ENCODE results near the gene TROAP. TPM values are rescaled to one million over a fixed set of nuclear protein-coding genes. Genes with fewer than 3 reads are reported as not detected.

Gene TROAP, protein sequence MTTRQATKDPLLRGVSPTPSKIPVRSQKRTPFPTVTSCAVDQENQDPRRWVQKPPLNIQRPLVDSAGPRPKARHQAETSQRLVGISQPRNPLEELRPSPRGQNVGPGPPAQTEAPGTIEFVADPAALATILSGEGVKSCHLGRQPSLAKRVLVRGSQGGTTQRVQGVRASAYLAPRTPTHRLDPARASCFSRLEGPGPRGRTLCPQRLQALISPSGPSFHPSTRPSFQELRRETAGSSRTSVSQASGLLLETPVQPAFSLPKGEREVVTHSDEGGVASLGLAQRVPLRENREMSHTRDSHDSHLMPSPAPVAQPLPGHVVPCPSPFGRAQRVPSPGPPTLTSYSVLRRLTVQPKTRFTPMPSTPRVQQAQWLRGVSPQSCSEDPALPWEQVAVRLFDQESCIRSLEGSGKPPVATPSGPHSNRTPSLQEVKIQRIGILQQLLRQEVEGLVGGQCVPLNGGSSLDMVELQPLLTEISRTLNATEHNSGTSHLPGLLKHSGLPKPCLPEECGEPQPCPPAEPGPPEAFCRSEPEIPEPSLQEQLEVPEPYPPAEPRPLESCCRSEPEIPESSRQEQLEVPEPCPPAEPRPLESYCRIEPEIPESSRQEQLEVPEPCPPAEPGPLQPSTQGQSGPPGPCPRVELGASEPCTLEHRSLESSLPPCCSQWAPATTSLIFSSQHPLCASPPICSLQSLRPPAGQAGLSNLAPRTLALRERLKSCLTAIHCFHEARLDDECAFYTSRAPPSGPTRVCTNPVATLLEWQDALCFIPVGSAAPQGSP
- 31.7 and 45.4 TPM in 2 replicates for total RNA-seq

DNA sequence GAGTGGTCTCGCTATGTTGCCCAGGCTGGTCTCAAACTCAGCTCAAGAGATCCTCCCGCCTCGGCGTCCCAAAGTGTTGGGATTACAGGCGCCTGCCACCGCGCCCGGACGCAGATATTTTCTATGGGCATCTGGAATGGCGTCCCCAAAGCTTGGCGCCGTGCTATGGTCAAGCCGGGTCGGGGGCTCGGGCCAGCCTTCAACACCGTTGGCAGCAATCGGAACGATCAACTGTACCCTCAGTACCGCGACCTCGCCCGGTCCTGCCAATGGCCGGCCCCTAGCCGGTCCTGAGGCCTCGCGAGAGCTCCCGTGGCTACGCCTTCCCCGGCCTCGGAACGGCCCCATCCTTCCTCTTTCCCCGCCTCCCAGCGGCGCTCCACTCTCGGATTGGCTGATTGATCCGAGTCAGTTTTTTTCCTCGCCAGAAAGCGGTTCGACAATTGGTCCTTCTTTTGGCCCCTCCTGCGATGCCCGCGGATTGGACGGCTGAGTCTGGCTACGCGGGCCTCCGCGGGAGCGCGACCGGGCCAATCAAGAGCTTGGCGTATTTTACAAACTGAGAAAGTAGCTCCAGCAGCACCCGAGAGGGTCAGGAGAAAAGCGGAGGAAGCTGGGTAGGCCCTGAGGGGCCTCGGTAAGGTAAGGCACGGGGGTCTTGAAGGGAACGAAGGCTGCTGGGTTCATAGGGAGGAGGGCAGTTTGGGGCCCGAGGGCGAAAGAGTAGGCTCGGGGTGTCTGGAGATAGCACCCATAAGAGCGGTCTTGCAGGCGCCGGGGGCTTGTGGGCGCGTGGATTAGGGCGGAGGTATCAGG is at the start of gene TROAP:
Gene TROAP (plus strand): TSS at position 548 of the 816 bp plus-strand sequence. CDS start 354 bp downstream, outside the sequence.
- TF ChIP-seq, protein P1, sequence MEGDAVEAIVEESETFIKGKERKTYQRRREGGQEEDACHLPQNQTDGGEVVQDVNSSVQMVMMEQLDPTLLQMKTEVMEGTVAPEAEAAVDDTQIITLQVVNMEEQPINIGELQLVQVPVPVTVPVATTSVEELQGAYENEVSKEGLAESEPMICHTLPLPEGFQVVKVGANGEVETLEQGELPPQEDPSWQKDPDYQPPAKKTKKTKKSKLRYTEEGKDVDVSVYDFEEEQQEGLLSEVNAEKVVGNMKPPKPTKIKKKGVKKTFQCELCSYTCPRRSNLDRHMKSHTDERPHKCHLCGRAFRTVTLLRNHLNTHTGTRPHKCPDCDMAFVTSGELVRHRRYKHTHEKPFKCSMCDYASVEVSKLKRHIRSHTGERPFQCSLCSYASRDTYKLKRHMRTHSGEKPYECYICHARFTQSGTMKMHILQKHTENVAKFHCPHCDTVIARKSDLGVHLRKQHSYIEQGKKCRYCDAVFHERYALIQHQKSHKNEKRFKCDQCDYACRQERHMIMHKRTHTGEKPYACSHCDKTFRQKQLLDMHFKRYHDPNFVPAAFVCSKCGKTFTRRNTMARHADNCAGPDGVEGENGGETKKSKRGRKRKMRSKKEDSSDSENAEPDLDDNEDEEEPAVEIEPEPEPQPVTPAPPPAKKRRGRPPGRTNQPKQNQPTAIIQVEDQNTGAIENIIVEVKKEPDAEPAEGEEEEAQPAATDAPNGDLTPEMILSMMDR (conservative IDR thresholded peaks at IDR 0.05; ENCODE audit: low read depth, low read length), result no peak
- H3K4me3 ChIP-seq (ENCODE audit: low read depth, low read length), result peak within 1 kb of the TSS; percentile 87
- DNase-seq (ENCODE audit: low read depth), result peak; percentile 86

DNA sequence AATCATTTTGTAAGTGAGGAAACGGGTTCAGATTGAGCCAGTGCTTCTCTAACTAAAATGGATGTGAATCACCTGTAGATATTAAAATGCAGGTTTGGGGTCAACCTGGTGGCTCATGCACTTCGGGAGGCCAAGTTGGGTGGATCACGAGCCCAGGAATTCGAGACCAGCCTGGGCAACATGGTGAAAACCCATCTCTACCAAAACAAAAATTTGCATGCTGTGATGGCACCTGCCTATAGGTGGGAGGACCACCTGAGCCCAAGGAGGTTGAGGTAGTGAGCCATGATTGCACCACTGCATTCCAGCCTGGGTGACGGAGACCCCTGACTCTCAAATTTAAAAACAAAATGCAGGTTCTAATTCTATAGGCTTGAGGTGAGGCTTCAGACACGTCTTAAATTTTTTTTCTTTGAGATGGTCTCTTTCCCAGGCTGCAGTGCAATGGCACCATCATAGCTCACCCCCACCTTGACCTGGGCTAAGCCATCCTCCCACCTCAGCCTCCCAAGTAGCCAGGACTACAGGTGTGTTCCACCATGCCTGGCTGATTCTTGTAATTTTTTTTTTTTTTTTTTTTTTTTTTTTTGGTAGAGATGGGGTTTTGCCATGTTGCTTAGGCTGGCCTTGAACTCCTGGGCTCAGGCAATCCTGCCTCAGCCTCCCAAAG is 49.2 kb upstream of the TROAP start:
- DNase-seq (ENCODE audit: low read depth), result no peak
- no peak overlapping the region for H3K4me3 ChIP-seq (ENCODE audit: low read depth, low read length)
- TF ChIP-seq, protein P1 (conservative IDR thresholded peaks at IDR 0.05; ENCODE audit: low read depth, low read length), result no peak

DNA sequence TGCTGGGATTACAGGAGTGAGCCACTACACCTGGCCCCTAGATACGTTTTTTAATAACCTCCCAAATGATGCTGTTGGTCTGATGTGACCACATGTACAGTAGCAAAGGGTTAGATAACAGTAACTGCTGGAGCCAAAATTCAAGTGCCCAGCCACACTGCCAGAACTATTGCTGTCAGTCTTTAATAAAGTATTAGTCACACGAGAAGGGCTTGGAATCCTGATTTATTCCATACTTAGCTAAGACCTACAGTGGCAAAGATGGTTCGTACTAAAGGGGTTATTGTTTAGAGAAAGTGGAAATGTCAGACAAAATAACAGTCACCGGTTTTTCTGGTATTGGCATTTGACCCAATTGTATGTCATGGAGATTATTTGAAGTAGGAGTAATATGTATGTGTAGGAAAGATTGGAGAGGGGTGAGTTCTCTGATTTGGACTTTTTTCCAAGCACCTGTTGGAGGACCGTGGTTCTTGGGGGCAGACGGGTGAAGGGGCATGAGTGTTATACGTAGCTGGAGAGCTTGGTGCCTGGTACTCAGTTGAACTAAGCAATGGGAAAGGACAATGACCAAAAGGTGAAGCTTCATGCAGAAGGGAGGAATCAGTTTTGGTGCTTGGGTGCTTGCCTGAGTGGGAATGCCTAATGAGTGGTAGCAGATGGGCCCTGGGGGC is 48.5 kb upstream of the TROAP start:
- H3K4me3 ChIP-seq (ENCODE audit: low read depth, low read length), result no peak overlapping the region
- DNase-seq (ENCODE audit: low read depth), result no peak
- TF ChIP-seq, protein P1 (conservative IDR thresholded peaks at IDR 0.05; ENCODE audit: low read depth, low read length), result no peak

DNA sequence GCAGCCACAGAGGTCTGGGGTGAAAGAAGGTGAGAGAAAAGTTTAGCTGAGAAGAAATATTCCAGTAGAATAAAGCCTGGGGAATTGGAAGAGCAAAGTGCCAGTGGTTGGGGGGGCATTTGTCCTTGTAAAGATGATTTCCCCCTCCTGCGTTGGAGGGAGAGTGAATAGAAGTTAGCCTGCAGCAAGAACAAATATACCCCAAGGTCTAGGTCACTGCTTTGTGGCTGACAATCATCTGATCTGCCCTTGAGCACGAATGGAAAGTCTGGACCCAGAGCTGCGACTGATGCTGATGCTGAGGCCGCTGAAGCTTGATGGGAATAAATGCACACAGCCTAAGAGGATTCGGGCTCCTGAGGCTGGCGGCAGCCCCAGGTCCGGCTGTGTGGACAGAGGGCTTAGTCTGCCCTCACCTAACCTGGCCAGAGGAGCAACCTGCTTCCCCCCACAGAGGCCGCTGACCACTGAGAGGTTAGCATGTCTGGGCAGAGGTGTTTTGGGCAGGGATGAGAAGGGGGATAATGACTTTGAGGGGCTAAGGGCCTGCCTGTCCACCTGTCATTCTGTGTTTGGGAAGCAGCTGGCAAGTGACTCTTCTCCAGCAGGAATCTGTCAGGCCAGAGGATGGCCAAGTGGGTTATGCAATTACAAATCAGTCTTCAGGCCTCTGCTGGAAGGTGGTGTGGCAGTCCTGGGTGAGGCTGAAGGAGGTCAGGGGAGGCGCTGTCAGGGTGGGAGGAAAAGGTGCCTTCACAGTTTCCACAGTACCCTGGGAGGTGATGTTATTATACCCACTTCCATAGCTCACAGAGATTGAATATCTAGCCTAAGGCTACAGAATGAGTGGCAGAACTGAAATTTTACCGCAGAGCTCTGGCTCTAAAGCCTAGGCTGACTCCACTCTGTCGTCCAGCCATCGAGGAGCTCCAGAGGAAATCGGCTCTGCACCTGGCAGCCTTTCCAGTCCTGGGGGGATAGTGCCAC is 46.5 kb upstream of the TROAP start:
- no peak for DNase-seq (ENCODE audit: low read depth)
- no peak overlapping the region for H3K4me3 ChIP-seq (ENCODE audit: low read depth, low read length)
- TF ChIP-seq, protein P1 (conservative IDR thresholded peaks at IDR 0.05; ENCODE audit: low read depth, low read length), result no peak

DNA sequence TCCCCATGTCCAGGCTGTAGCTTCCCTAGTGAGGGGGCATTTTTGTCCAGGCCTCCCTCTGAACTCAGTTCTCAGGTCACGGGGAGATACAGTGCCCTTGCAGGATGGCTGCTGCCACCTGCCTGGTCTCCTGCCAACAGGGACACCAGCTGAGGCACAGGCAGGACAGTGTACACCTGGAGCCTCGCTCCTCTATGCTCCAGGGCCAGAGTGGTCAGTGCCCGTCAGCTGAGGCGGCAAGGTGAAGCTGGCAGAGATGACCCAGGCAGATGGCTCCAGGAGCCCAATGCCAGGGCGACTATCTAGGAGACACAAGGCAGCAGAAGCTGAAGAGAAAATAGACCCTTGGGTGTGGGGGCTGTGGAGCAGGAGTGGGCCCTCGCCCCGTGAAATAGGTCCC is 45.6 kb upstream of the TROAP start:
- DNase-seq (ENCODE audit: low read depth), result no peak
- TF ChIP-seq, protein P1 (conservative IDR thresholded peaks at IDR 0.05; ENCODE audit: low read depth, low read length), result no peak
- H3K4me3 ChIP-seq (ENCODE audit: low read depth, low read length), result no peak overlapping the region
